Endothelial cell of umbilical vein (primary cell): Measurements from ENCODE around the gene MRPS27. TPM values are rescaled to one million over a fixed set of nuclear protein-coding genes. Genes with fewer than 3 reads are reported as not detected.

Experiments used
- BruUV-seq: library from RNA; stranded (reverse); fragments of 400-500 nt; replicated peaks from 2 replicates; lab custom pipeline; 2021; lab: Mats Ljungman, UMichigan
- CTCF ChIA-PET: fragments of 300-600, 350-600 bp; sonication (Branson Sonifier 250); formaldehyde crosslinking; loops from one replicate; lab custom pipeline; 2021; ENCODE audit warnings: antibody characterized with exemption, inconsistent platforms; lab: Charles Lee
- POLR2A ChIA-PET: fragments of 300-600, 350-600 bp; sonication (Branson Sonifier 250); formaldehyde crosslinking; loops from one replicate; lab custom pipeline; 2021; ENCODE audit warnings: antibody characterized with exemption, inconsistent platforms; lab: Charles Lee
- DNase-seq: peaks from one replicate; pipeline ENCODE4 v3.0.0-alpha.2; 2011; ENCODE audit warnings: low read depth, low spot score
- FAIRE-seq: peaks from 2 replicates; lab custom pipeline; 2011; peaks lifted over from hg19 to GRCh38; lab: Jason Lieb, UNC
- H2AFZ ChIP-seq: 2 replicates; pipeline ENCODE4 v1.6.0; 2012; ENCODE audit warnings: low read depth, low read length, control low read depth, inconsistent platforms
- H3K27ac ChIP-seq: 2 replicates; pipeline ENCODE4 v1.5.1; 2011; ENCODE audit warnings: low read depth, mild to moderate bottlenecking, control low read depth, low read length, moderate library complexity; ENCODE audit not compliant: insufficient read depth
- H3K27me3 ChIP-seq, 2 experiments: 2 replicates each; pipeline versions ENCODE4 v1.6.0 to v1.6.1; 2011; ENCODE audit warnings: low read length in 2 of 2, mixed read lengths in 1 of 2; ENCODE audit not compliant: control insufficient read depth in 2 of 2, insufficient read depth in 2 of 2
- H3K36me3 ChIP-seq, 2 experiments: 2 replicates in 1 of 2; 3 replicates in 1 of 2; pipeline ENCODE4 v1.5.1; 2011; ENCODE audit warnings: low read length in 2 of 2, mild to moderate bottlenecking in 1 of 2, moderate library complexity in 1 of 2; ENCODE audit not compliant: control insufficient read depth in 2 of 2, insufficient read depth in 2 of 2; ENCODE audit errors: extremely low read depth in 1 of 2
- H3K4me1 ChIP-seq: 3 replicates; pipeline ENCODE4 v1.5.1; 2011; ENCODE audit warnings: mild to moderate bottlenecking, low read length; ENCODE audit not compliant: control insufficient read depth, insufficient read depth; ENCODE audit errors: extremely low read depth
- H3K4me2 ChIP-seq: 2 replicates; pipeline ENCODE4 v1.6.1; 2011; ENCODE audit warnings: low read length, control low read depth, mixed read lengths; ENCODE audit not compliant: insufficient read depth
- H3K4me3 ChIP-seq, 3 experiments: fragments of 200-600 bp in 1 of 3; sonication (generic), shearing (Covaris generic) in 1 of 3; replicated peaks in 1 of 3; 2 replicates each; pipeline ENCODE4 v1.5.1; 2011 to 2016; ENCODE audit warnings: control low read depth in 3 of 3, low read length in 3 of 3, mild to moderate bottlenecking in 2 of 3, inconsistent platforms in 1 of 3, low read depth in 1 of 3, moderate library complexity in 1 of 3; ENCODE audit not compliant: insufficient read depth in 1 of 3
- H3K79me2 ChIP-seq: 2 replicates; pipeline ENCODE4 v1.6.0; 2012; ENCODE audit warnings: low read length, inconsistent platforms; ENCODE audit not compliant: control insufficient read depth, insufficient read depth
- H3K9ac ChIP-seq: replicated peaks from 2 replicates; pipeline ENCODE3; 2011; ENCODE audit warnings: low read length, control low read depth; ENCODE audit not compliant: insufficient read depth; ENCODE audit errors: extremely low read depth
- H3K9me1 ChIP-seq: replicated peaks from 3 replicates; pipeline ENCODE4 v1.6.0; 2011; ENCODE audit warnings: mild to moderate bottlenecking, low read length; ENCODE audit not compliant: control insufficient read depth, insufficient read depth; ENCODE audit errors: extremely low read depth
- H3K9me3 ChIP-seq: replicated peaks from 2 replicates; pipeline ENCODE4 v1.5.1; 2012; ENCODE audit warnings: low read length, inconsistent platforms; ENCODE audit not compliant: control insufficient read depth, insufficient read depth
- H4K20me1 ChIP-seq: replicated peaks from 2 replicates; pipeline ENCODE3; 2011; ENCODE audit warnings: mild to moderate bottlenecking, low read length; ENCODE audit not compliant: control insufficient read depth, insufficient read depth; ENCODE audit errors: extremely low read depth
- CTCF ChIP-seq, 2 donors: IDR thresholded peaks; 1 replicate in 1 of 2; 2 replicates in 1 of 2; pipeline ENCODE4 v1.5.1; 2011; ENCODE audit warnings: low read length in 2 of 2, mild to moderate bottlenecking in 2 of 2, moderate library complexity in 2 of 2, control low read depth in 1 of 2, inconsistent platforms in 1 of 2, low read depth in 1 of 2; ENCODE audit not compliant: insufficient read depth in 1 of 2; ENCODE audit errors: extremely low read depth in 1 of 2
- FOS ChIP-seq: IDR thresholded peaks from 2 replicates; pipeline ENCODE4 v1.6.1; 2011; ENCODE audit warnings: mild to moderate bottlenecking, low read length, moderate library complexity, borderline replicate concordance; ENCODE audit not compliant: insufficient read depth
- GATA2 ChIP-seq: IDR thresholded peaks from 2 replicates; pipeline ENCODE4 v1.7.0; 2011; ENCODE audit warnings: low read depth, mild to moderate bottlenecking, moderate library complexity, mixed read lengths, low read length; ENCODE audit not compliant: insufficient read length, insufficient read depth
- JUN ChIP-seq: IDR thresholded peaks from 2 replicates; pipeline ENCODE4 v1.6.1; 2011; ENCODE audit warnings: borderline replicate concordance, low read depth; ENCODE audit not compliant: insufficient read length, insufficient read depth
- MAX ChIP-seq: IDR thresholded peaks from 2 replicates; pipeline ENCODE4 v1.6.1; 2011; ENCODE audit not compliant: insufficient read depth, insufficient read length
- MYC ChIP-seq: IDR thresholded peaks from one replicate; pipeline ENCODE4 v1.6.1; 2011; ENCODE audit warnings: mild to moderate bottlenecking, low read depth, low read length
- POLR2AphosphoS5 ChIP-seq: IDR thresholded peaks from 2 replicates; pipeline ENCODE4 v1.6.1; 2012; ENCODE audit warnings: low read depth, mild to moderate bottlenecking, control low read depth, low read length, moderate library complexity; ENCODE audit not compliant: insufficient read depth
- dilution Hi-C: fragments of 300-500 bp; cut with MboI; formaldehyde crosslinking; loops from one replicate; pipeline ENCODE4 v1.15.0; 2019; ENCODE audit warnings: low sequenced_read_pairs; ENCODE audit not compliant: extremely low pct_ligation_motif_present
- intact Hi-C: fragments of 100-400 bp; cut with micrococcal nuclease; formaldehyde crosslinking; loops from one replicate; pipeline ENCODE4 v1.10.0; 2022
- polyA plus RNA-seq, 4 experiments: library from polyadenylated mRNA; depleted of rRNA in 3 of 4; stranded (reverse) in 3 of 4; unstranded in 1 of 4; fragments of >200 nt; gene quantifications; 2 replicates each; pipeline versions ENCODE4 v1.2.1 to v1.2.3, GENCODE V29; 2011 to 2012; ENCODE audit warnings: missing spikeins in 1 of 4
- total RNA-seq: library from RNA; stranded (reverse); gene quantifications from 2 replicates; pipeline ENCODE4 v1.2.3, GENCODE V29; 2021

The MRPS27 gene
- total and polyA plus RNA-seq, 2 donors (not counting 3 experiments of a cell fraction or from before 2014, with no cell fraction given) = 56.0 to 67.1 TPM

- Histone ChIP-seq H2AFZ (no peak overlapping the region), H3K4me1 (peaks cover 18% of the 10 kb centered on the region), H3K9ac (no peak overlapping the region), H3K9me1 (no peaks in the 10 kb centered on the region), H3K9me3 (no peaks in the 10 kb centered on the region), H3K27ac (no peak overlapping the region), H3K27me3 (no peaks in the 10 kb centered on the region), H3K36me3 (no peaks in the 10 kb centered on the region), H3K4me2 (no peak overlapping the region), H3K4me3 (no peak overlapping the region), H3K79me2 (no peaks in the 10 kb centered on the region), H4K20me1 (no peaks in the 10 kb centered on the region)
- no peak for DNase-seq
- ChIA-PET POLR2A (interaction anchor here (0.7 kb wide), 1 partner anchor 68 kb away, joined by 3 read pairs; no protein-coding TSS in a partner anchor), CTCF (interaction anchor here (1.1 to 4.1 kb wide), 3 partner anchors 13 to 501 kb away, joined by 3 to 22 read pairs (median 5); no protein-coding TSS in a partner anchor)
- BruUV-seq = no TSS peak
- no peak for FAIRE-seq
- no peak for TF ChIP-seq MAX
- TF ChIP-seq JUN = no peak
- TF ChIP-seq CTCF (IDR thresholded peaks at IDR 0.05; ENCODE audit: extremely low read depth in 1 of 2, insufficient read depth in 1 of 2, low read depth in 1 of 2, low read length in 2 of 2) = no peak
- no peak for TF ChIP-seq MYC
- no peak for TF ChIP-seq GATA2
- TF ChIP-seq POLR2AphosphoS5 = no peak
- TF ChIP-seq FOS = no peak
- intact Hi-C loops = no loop called here
- dilution Hi-C loops = no loop called here
These were observed 35.2 kb downstream of the MRPS27 start for GRCh38 chr5:72284559-72285423.
